ENCODE results near the gene HPSE2.

The HPSE2 gene

GRCh38 chr10:98951269-98952000, 284.2 kb downstream of the HPSE2 start:
- no peaks in the 10 kb centered on the region for H3K36me3 ChIP-seq
- H3K4me3 ChIP-seq (ENCODE audit: low read depth, low read length), result no peak overlapping the region
- H3K9me3 ChIP-seq (ENCODE audit: severe bottlenecking), result no peaks in the 10 kb centered on the region
- TF ChIP-seq, protein P1, sequence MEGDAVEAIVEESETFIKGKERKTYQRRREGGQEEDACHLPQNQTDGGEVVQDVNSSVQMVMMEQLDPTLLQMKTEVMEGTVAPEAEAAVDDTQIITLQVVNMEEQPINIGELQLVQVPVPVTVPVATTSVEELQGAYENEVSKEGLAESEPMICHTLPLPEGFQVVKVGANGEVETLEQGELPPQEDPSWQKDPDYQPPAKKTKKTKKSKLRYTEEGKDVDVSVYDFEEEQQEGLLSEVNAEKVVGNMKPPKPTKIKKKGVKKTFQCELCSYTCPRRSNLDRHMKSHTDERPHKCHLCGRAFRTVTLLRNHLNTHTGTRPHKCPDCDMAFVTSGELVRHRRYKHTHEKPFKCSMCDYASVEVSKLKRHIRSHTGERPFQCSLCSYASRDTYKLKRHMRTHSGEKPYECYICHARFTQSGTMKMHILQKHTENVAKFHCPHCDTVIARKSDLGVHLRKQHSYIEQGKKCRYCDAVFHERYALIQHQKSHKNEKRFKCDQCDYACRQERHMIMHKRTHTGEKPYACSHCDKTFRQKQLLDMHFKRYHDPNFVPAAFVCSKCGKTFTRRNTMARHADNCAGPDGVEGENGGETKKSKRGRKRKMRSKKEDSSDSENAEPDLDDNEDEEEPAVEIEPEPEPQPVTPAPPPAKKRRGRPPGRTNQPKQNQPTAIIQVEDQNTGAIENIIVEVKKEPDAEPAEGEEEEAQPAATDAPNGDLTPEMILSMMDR (IDR thresholded peaks at IDR 0.05; ENCODE audit: low read depth, low read length), result no peak
- no peak overlapping the region for H3K27ac ChIP-seq
- DNase-seq, result no peak
- no peaks in the 10 kb centered on the region for H3K27me3 ChIP-seq (ENCODE audit: insufficient read depth, low read depth, severe bottlenecking)

- no peak overlapping the region for H3K27ac ChIP-seq
- H3K9me3 ChIP-seq (ENCODE audit: severe bottlenecking), result no peaks in the 10 kb centered on the region
- TF ChIP-seq, protein P1 (IDR thresholded peaks at IDR 0.05; ENCODE audit: low read depth, low read length), result no peak
- H3K4me3 ChIP-seq (ENCODE audit: low read depth, low read length), result no peak overlapping the region
- no peaks in the 10 kb centered on the region for H3K36me3 ChIP-seq
- DNase-seq, result no peak
- H3K27me3 ChIP-seq (ENCODE audit: insufficient read depth, low read depth, severe bottlenecking), result no peaks in the 10 kb centered on the region
These were observed 285.5 kb downstream of the HPSE2 start for GRCh38 chr10:98950106-98950505.

GRCh38 chr10:98949306-98949705, 286.3 kb downstream of the HPSE2 start:
- H3K27me3 ChIP-seq (ENCODE audit: insufficient read depth, low read depth, severe bottlenecking), result no peaks in the 10 kb centered on the region
- H3K9me3 ChIP-seq (ENCODE audit: severe bottlenecking), result no peaks in the 10 kb centered on the region
- no peak overlapping the region for H3K27ac ChIP-seq
- TF ChIP-seq, protein P1 (IDR thresholded peaks at IDR 0.05; ENCODE audit: low read depth, low read length), result no peak
- no peak overlapping the region for H3K4me3 ChIP-seq (ENCODE audit: low read depth, low read length)
- H3K36me3 ChIP-seq, result no peaks in the 10 kb centered on the region
- no peak for DNase-seq

GRCh38 chr10:98943681-98944080, 292.0 kb downstream of the HPSE2 start:
- Histone ChIP-seq H3K4me3 (ENCODE audit: low read depth, low read length) (no peak overlapping the region), H3K27me3 (ENCODE audit: insufficient read depth, low read depth, severe bottlenecking) (no peaks in the 10 kb centered on the region), H3K27ac (no peak overlapping the region), H3K9me3 (ENCODE audit: severe bottlenecking) (no peaks in the 10 kb centered on the region), H3K36me3 (no peaks in the 10 kb centered on the region)
- no peak for DNase-seq
- TF ChIP-seq, protein P1 (IDR thresholded peaks at IDR 0.05; ENCODE audit: low read depth, low read length), result no peak

- H3K9me3 ChIP-seq (ENCODE audit: severe bottlenecking), result peaks cover 9% of the 10 kb centered on the region
- H3K27ac ChIP-seq, result no peak overlapping the region
- DNase-seq, result no peak
- no peak overlapping the region for H3K4me3 ChIP-seq (ENCODE audit: low read depth, low read length)
- TF ChIP-seq, protein P1 (IDR thresholded peaks at IDR 0.05; ENCODE audit: low read depth, low read length), result no peak
- H3K27me3 ChIP-seq (ENCODE audit: insufficient read depth, low read depth, severe bottlenecking), result peaks cover 6% of the 10 kb centered on the region
- no peaks in the 10 kb centered on the region for H3K36me3 ChIP-seq
These were observed 305.9 kb downstream of the HPSE2 start for GRCh38 chr10:98929709-98930108.

- no peak for DNase-seq
- H3K27me3 ChIP-seq (ENCODE audit: insufficient read depth, low read depth, severe bottlenecking), result no peaks in the 10 kb centered on the region
These were observed 310.0 kb downstream of the HPSE2 start for GRCh38 chr10:98925651-98926050.

More at GRCh38 chr10:98925651-98926050, 310.0 kb downstream of the HPSE2 start:
- no peak overlapping the region for H3K27ac ChIP-seq
- no peaks in the 10 kb centered on the region for H3K36me3 ChIP-seq
- H3K4me3 ChIP-seq (ENCODE audit: low read depth, low read length), result no peak overlapping the region
- TF ChIP-seq, protein P1 (IDR thresholded peaks at IDR 0.05; ENCODE audit: low read depth, low read length), result no peak
- H3K9me3 ChIP-seq (ENCODE audit: severe bottlenecking), result no peaks in the 10 kb centered on the region

All from WERI-Rb-1 (cell line).